Measurements from ENCODE around the gene C14orf119.

C14orf119 gene

DNA sequence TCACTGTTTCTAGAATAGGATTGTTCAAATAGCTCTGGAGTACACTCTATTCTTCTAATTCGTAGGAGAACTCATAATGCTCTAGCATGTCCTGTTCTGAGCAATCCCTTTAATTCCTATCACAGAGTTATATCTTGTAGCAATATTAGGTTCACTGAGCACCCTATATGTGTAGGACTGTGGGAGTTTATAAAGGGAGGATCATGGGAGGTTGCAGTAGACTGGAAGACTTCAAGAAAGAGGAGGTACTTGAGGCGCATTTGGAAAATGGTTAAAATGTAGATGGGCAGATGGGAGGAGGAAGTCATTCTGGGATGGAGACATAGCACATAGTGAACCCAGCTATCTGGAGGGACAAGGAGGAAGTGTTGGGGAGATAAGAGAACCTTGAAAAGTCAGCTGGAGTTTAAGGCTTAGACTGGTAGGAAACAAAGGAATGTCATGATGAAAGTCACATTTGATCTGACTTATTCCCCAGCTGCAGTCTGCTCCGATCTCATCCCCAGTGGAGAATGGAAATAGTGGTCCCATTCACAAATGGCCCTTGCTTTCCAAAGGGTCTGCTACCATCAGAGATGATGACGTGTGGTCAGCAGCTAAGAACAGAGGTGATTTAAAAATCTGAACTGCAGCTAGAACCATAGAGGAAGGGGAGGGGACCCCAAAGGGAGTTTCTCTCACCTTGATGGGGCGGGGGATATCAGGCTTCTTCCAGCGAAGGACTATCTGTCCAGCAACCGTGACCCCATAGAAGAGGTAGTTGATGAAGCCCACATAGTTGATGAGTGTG lies 33.9 kb downstream of the C14orf119 start:
- no peak for DNase-seq

DNA sequence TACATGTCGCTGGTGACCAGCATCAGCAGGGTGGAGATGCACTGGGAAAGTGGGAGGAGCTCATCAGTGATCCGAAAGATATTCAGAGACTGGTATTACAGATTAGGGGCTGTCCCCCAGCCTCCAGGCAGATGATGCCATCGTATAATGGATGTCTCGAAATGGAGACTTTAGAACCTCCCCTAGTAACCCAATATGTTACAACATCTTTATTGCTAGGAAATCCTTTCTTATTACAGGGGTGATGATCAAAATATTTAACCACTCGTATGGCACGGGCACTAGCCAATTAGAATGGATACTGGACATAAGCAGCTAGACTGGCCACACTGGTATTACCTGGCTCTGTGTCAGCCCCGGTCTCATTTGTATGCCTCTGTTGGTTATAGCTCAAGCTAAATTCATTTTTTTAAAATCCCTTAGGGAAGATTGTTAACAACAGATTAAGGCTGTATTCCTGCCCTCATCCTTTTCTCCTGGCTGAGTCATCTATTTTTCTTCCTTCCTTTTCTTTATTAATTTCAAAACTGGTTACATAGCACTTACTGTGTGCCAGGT lies 34.5 kb downstream of the C14orf119 start:
- no peak for DNase-seq

DNA sequence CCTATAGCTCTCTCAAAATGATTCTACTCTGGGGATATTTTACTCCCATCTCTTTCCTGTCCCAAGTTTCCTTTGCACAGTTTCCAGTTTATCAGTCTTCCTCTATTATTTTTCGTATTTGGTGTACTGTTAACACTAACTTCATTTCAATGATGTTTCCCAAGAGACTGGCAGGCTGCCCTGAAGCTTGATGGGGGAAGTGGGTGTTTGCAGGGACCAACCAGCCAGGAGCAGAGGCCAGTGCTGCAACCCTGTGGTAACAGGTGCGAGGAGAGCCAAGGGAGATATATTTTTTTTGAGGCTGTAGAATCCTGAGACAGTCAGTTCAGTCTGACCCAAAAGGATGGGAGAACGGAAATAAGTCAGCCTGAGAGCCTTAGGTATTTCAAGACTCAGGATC lies 35.6 kb downstream of the C14orf119 start:
- DNase-seq: no peak

DNA sequence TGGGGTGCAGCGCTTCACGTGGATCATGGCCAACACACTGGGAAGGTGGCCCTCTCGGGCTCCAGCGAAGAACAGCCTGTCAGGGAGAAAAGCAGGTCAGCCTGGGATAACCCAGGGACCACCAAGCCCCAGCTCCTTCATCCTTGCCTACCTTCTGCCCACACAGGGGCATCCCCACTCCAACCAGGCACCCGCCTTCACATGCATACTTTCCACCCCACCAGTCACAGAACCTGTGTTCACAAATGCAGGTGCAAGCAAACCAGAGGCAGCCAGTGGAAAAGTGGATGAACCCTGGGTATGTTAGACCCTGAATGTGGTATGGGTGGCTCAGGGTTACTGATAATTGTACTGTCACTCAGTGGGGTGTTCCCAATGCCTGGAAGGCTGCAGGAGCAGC lies 36.2 kb downstream of the C14orf119 start:
- DNase-seq: no peak

DNA sequence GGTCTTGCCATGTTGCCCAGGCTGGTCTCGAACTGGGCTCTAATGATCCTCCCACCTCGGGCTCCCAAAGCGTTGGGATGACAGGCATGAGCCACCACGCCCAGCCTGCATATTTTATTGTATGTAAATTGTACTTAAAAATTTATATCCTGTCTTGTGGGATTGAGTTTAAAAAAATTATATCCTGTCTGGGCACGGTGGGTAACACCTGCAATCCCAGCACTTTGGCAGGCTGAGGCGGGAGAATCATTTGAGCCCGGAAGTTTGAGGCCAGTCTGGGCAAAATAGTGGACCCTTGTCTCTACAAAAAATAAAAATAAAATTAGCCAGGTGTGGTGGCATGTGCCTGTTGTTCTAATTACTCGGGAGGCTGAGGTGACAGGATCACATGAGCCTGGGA lies 37.7 kb downstream of the C14orf119 start:
- DNase-seq: no peak

DNA sequence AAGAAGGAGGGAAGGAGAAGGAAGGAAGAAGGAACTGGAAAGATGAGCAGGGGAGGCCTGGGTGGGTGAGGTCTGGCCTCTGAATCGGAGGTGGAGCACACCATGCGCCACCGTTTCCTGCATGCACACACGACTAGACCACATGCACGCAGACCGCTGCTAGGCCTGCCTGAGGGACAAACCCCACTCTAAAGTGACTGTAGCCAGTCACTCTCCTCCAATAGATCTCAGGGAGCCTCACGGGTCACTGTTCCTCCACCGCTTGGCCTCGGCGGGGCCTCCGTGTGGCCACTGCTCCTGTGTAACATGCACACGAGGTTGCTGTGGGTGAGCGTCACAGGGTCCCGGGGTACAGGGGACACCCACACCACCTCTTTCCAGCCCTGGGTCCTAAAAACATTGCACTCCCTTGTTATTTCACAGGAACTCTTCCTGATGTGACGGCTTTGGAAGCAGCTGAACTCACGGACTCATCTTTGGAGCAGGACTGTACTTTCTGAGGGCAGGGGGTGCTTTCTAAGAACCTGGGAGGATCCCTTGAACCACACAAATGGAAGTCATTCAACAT lies 41.3 kb downstream of the C14orf119 start:
- DNase-seq: no peak

DNA sequence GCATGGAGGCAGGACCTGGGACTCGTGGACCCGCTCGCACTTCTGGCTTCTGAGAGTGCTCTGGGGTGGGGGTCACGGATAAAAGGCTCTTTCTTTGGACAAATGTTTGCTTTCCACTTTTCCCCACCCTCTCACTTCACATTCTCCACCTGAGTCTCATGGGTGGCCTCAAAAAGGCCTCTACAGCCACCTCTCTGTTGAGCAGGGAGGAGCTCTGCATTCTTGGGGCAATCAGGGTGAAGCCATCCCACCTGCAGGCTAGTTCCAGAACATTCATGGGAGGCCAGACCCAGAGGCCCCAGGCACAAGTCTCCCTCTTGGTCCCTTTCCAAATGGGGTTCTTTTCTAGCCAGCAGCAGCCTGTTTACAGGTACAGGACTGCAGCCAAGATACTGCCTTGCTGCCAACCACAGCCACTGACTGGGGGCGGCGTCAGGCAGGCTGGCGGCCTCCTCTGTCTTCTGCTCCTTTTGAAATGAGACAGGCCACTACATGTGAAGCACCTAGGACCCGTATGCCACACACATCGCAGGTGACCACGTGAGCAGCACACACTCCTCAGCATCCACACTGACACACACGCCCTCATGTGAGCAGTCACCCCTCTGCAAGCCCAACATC lies 42.0 kb downstream of the C14orf119 start:
- DNase-seq: no peak

DNA sequence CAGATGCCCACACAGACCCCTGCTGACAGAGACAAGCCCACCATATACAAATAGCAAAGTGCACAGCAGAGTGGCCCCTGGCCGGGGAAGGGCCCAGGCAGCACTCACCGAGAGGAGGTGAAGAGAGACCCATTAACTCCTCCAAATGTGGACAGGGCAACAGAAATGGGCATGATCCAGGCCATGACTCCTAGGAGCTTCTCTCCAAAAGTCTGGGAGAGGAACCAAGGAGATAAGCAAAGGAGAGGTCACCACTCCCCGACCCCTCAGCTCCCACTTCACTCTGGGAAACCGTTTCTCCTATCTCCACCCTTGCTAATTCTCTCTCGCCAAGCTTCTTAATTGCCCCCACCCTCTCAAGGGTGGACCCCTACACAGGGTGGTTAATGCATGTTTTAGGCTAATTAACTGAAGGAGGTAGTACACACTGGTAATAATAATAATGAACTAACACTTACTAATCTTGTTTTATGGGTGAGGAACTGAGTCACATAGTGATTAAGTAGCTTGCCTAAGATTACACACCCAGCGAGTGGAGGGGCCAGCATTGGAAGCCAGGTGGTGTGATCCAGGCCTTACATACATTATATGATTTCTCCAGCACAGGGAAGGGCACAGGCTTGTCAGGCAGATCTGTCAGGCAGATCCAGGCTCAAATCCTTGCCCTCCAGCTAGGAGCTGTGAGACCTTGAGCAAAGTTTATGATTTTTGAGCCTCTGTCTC lies 42.7 kb downstream of the C14orf119 start:
- no peak for DNase-seq

DNA sequence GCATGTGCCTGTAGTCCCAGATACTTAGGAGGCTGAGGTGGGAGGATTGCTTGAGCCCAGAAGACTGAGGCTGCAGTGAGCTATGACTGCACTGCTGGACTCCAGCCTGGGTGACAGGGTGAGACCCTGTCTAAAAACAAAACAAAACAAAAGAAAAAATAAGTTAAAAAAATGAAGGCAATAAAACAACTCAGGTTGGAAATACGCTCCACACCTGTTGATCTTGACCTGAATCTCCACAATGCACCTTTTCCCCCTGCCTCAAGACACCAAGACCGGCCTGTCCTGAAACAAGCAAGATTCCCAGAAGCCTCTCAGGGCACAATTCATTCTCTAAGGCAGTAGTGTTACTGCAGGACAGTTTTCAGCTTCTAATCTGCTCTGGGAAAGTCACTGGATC lies 44.6 kb downstream of the C14orf119 start:
- no peak for DNase-seq

DNA sequence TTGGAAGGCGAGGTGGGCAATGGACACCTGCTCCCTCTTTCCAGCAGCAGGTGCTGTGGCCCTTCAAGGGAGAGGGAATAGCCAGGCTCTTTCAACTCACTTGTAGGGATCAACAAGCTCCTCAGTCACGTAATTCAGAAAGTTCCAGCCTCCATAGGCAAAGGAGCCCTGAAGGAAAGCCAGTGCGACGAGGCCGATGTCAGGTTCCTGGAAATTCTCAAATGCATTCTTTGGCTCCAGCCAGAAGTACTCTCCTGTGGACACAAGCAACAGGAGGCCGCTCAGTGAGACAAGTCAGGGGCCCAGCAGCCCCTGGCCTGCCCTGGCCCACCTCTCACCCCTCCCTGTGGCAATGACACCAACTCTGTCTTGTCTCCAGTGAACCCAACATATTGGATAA lies 45.1 kb downstream of the C14orf119 start:
- DNase-seq: no peak

DNA sequence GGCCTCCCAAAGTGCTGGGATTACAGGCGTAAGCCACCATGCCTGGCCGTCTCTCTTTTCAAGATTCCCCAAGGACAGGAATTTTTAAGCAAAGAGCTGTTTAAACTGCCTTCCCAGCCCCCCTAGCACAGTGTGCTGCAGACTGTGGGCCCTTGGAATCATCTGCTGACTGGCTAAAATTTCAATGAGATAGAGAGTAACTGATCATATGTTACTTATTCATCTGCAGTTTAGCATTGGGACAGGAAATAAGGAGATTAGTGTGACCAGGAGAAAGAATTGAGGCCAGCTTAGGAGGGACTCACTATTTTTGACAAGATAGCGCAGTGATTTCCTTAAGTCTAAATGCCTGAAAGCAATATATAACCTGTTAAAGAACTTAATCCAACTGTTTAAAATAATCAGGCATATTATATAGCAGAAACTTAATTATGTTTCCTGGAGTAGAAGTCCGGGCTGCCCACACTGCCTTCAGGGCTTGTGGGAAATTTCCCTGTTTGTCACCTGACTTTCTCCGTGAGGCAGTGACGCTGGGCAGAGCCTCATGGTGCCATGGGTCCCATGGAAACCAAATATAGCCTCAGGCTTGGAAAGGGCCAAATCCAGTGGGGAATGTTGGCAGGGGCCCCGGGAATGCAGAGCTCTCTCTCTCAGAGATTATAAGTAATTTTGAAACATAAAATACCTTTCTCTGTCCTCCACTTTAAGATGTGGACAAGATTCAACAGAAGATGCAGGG lies 46.6 kb downstream of the C14orf119 start:
- DNase-seq: no peak

DNA sequence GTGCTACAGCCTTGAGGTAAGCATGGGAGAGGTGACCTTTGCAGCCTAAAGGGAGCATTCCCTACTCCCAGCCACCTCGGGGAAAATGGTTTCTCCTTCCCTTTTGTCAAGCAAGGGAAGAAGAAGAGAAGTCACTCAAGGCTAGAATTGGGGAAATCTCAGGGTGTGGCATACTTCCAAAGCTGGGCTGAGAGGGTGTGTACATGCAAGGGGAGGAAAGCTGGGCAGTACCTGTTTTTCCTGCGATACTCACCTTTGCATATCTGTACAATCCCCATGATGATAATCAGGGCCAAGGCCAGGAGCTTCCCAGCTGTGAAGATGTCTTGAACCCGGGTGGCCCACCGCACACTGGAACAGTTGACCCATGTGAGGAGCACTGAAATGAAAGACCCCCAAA lies 47.5 kb downstream of the C14orf119 start:
- no peak for DNase-seq

DNA sequence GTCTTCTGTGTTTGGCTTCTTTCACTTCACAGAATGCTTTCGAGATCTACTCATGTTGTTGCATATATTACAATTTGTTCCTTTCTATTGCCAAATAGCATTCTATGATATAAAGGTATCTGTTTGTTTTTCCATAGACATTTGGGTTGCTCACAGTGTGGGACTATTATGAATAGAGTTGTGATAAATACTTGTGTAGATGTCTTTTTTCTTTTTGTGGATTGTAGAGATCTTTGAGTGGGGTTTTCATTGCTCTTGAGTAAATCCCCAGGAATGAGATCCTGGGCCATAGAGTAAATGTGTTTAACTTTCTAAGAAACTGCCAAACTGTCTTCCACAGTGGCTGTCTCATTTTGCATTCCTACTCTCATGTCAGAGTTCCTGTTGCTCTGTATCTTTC lies 48.6 kb downstream of the C14orf119 start:
- no peak for DNase-seq

DNA sequence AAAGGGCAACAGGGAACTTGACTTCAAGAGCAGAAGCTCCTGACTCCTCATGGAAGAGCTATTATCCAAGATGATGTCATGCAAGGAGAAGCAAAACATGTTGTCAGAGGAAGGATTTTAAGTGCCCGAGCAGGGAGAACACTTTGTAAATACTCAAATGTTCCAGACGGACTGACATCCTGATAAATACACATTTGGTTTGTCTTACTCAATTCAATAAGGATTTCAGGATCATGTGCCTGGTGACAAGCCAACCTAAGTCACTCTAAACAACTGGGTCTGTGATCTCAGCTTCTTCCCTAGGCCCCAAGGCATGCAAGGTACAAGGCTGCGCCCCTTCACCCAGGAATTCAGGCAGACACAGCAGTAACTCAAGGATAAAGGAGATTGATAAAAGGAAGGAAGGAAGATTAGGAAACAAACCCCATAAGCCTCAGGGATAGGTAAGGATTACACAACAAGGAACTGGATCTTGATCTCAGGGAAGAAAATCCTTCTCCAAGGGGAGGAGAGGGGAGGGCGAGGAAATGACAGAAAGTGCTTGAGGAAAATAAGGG lies 50.6 kb downstream of the C14orf119 start:
- DNase-seq: no peak

DNA sequence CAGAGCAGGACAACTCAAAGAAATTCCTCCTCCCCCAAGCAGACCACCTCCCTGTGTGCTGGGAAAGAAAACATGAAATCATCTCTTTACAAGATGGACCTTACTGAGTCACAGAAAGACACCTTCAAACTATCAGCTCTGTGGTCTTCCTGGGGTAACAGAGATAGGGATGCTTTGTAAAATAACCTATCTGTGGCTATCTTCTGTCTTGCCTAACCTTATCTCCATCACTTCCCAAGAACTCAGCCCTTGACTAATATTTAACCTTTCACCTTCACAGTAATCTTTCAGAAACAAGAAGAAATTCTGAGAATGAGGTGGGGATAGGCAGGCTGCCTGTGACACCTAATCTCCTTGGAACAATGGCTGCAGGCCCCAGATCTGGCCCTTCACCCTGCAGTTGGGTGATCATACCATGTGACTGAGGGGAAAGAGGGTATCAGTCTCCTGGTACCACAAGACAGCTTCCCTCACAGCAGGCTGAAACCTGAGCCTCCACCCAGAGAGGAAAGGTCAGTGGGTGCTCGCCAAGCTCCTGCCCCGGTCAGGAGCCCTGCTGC lies 51.1 kb downstream of the C14orf119 start:
- DNase-seq: no peak

DNA sequence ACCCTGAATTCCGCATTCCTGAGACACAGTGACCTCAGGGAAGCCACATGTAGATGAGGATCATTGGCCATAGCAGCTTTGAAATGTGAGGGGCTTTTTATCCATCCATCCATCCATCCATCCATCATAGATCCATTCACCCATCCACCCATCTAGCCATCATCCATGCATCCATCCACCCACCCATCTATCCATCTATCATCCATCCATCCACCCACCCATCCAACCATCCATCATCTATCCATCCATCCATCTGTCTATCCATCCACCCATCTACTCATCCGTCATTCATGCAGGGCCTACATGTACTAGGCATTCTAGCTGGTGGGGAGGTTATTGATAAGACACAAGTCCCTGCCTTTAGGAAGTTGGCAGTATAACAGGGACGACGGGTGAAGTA lies 51.7 kb downstream of the C14orf119 start:
- DNase-seq: no peak

DNA sequence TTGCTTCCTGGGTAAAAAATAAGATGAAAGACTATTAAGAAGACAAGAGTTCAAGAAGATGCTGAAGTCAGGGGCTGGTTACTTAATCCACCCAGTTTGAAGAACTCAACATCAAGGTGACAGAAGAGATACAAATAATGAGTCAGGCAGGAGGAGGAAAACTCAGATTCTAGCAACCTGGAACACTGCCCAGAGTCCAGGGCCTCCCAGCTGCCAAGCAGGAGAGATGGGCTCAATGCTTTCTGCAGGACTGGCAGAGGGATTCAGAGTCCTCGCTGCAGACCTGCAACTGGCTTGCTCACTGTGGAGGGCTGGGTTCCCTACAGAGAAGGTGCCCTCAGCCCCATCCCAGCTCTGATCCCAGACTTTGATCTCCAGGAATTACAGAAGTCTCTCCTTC lies 52.4 kb downstream of the C14orf119 start:
- no peak for DNase-seq

DNA sequence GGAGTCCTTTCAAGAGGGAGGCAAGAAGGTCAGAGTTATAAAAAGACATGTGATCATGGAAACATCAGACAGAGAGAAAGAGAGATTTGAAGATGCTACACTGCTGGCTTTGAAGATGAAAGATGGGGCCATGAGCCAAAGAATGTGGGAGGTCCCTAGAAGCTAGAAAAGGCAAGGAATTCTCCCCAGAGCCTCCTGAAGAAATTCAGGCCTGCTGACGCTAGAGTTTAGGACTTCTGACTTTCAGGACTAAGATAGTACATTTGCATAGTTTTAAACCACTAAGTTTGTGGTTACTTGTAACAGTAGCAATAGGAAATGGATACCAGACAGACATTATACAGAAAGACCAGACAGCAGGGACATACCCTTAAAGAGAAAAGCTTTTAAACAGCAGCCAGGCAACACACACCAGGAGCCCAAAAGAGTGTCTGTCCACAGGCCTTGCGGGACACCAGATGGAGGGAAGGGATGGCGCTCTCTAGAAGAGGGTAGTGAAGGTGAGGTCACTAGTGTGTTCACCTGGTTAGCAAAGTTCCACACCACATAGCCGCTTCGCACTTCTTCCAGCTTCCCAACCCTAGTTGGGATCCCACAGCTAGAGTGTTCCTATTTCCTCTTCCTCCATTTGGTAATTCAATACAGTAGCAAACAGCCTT lies 53.4 kb downstream of the C14orf119 start:
- DNase-seq: no peak

DNA sequence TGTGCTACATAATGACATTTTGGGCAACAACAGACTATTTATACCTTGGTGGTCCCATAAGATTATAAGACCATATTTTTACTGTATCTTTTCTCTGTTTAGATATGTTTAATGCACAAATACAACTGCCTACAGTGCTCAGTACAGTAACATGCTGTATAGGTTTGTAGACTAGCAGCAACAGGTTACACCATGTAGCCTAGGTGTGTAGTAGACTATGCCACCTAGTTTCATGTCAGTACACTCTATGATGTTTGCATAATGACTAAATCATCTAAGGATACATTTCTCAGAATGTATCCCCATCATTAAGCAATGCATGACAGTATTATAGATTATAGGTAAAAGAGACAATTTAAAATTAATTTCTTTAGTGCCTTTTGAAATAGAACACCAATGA lies 54.4 kb downstream of the C14orf119 start:
- DNase-seq: no peak

All from CD4-positive, alpha-beta T cell treated with Interleukin-21 for 1 hour (primary cell).